ENCODE data around the gene PRKAG3. TPM values are rescaled to one million over a fixed set of nuclear protein-coding genes. Genes with fewer than 3 reads are reported as not detected.

Gene PRKAG3
- total and polyA plus RNA-seq, 2 experiments from 2014 or later, result not detected

DNA sequence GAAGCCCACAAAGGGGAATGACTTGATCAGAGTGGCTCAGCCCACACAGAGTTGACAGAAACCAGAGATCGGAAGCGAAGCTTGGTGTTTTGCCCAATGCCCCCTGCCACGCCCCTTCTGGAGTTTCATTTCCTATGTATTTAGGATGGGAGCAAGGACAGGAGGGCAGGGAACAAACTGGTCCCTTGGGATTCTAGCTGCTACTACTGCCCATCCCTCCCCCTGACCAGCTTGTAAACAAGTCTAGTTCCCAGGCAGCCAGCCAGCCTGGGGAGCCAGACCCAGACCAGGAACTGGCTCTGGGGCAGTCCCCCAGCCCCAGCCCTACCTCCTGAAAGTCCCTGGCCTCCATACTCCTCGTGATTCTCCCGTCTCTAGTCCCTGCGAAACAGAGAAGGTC lies 36.3 kb upstream of the PRKAG3 start:
- H3K27me3 Mint-ChIP-seq (ENCODE audit: insufficient read depth, low read depth, poor library complexity), result peaks cover 97% of the 10 kb centered on the region
- no peaks in the 10 kb centered on the region; the same call in 2 of the 3 replicates for H3K36me3 Mint-ChIP-seq (ENCODE audit: low read depth)
- no peak overlapping the region for H3K27ac ChIP-seq (ENCODE audit: low read depth)
- H3K36me3 ChIP-seq (ENCODE audit: insufficient read depth), result no peaks in the 10 kb centered on the region
- H3K4me3 ChIP-seq, result no peak overlapping the region
- no peaks in the 10 kb centered on the region for H3K79me2 ChIP-seq (replicated peaks; ENCODE audit: insufficient read depth)
- H3K9me2 ChIP-seq (ENCODE audit: insufficient read depth), result no peaks in the 10 kb centered on the region
- H3K4me3 Mint-ChIP-seq, result no peak overlapping the region
- DNase-seq (ENCODE audit: low spot score), result no peak
- no peak for ATAC-seq
- TF ChIP-seq, protein P1, sequence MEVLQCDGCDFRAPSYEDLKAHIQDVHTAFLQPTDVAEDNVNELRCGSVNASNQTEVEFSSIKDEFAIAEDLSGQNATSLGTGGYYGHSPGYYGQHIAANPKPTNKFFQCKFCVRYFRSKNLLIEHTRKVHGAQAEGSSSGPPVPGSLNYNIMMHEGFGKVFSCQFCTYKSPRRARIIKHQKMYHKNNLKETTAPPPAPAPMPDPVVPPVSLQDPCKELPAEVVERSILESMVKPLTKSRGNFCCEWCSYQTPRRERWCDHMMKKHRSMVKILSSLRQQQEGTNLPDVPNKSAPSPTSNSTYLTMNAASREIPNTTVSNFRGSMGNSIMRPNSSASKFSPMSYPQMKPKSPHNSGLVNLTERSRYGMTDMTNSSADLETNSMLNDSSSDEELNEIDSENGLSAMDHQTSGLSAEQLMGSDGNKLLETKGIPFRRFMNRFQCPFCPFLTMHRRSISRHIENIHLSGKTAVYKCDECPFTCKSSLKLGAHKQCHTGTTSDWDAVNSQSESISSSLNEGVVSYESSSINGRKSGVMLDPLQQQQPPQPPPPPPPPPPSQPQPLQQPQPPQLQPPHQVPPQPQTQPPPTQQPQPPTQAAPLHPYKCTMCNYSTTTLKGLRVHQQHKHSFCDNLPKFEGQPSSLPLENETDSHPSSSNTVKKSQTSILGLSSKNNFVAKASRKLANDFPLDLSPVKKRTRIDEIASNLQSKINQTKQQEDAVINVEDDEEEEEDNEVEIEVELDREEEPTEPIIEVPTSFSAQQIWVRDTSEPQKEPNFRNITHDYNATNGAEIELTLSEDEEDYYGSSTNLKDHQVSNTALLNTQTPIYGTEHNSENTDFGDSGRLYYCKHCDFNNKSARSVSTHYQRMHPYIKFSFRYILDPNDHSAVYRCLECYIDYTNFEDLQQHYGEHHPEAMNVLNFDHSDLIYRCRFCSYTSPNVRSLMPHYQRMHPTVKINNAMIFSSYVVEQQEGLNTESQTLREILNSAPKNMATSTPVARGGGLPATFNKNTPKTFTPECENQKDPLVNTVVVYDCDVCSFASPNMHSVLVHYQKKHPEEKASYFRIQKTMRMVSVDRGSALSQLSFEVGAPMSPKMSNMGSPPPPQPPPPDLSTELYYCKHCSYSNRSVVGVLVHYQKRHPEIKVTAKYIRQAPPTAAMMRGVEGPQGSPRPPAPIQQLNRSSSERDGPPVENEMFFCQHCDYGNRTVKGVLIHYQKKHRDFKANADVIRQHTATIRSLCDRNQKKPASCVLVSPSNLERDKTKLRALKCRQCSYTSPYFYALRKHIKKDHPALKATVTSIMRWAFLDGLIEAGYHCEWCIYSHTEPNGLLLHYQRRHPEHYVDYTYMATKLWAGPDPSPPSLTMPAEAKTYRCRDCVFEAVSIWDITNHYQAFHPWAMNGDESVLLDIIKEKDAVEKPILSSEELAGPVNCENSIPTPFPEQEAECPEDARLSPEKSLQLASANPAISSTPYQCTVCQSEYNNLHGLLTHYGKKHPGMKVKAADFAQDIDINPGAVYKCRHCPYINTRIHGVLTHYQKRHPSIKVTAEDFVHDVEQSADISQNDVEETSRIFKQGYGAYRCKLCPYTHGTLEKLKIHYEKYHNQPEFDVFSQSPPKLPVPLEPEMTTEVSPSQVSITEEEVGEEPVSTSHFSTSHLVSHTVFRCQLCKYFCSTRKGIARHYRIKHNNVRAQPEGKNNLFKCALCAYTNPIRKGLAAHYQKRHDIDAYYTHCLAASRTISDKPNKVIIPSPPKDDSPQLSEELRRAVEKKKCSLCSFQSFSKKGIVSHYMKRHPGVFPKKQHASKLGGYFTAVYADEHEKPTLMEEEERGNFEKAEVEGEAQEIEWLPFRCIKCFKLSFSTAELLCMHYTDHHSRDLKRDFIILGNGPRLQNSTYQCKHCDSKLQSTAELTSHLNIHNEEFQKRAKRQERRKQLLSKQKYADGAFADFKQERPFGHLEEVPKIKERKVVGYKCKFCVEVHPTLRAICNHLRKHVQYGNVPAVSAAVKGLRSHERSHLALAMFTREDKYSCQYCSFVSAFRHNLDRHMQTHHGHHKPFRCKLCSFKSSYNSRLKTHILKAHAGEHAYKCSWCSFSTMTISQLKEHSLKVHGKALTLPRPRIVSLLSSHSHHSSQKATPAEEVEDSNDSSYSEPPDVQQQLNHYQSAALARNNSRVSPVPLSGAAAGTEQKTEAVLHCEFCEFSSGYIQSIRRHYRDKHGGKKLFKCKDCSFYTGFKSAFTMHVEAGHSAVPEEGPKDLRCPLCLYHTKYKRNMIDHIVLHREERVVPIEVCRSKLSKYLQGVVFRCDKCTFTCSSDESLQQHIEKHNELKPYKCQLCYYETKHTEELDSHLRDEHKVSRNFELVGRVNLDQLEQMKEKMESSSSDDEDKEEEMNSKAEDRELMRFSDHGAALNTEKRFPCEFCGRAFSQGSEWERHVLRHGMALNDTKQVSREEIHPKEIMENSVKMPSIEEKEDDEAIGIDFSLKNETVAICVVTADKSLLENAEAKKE (CRISPR knock-in tag; IDR thresholded peaks at IDR 0.05), result no peak
- no peak for TF ChIP-seq ZNF331 (CRISPR knock-in tag; IDR thresholded peaks at IDR 0.05; ENCODE audit: low read depth)
- H3K4me1 Mint-ChIP-seq, result peaks cover 15% of the 10 kb centered on the region
- no peaks in the 10 kb centered on the region; the same call in none of the 2 replicates for H4K20me1 ChIP-seq (replicated peaks; ENCODE audit: insufficient read depth)
- H2AFZ ChIP-seq, result no peak overlapping the region
- no peak overlapping the region for H3K27ac Mint-ChIP-seq
- H3K4me1 ChIP-seq (ENCODE audit: insufficient read depth), result peaks cover 5% of the 10 kb centered on the region; the same call in 1 of the 2 replicates
- H3K9me3 Mint-ChIP-seq, result peaks cover 6% of the 10 kb centered on the region; the same call in 2 of the 3 replicates
- no peaks in the 10 kb centered on the region for H3F3A ChIP-seq (replicated peaks; ENCODE audit: low read depth)
- H3K4me2 ChIP-seq, result no peak overlapping the region
- H3K27me3 ChIP-seq (ENCODE audit: insufficient read depth), result peaks cover 99% of the 10 kb centered on the region

DNA sequence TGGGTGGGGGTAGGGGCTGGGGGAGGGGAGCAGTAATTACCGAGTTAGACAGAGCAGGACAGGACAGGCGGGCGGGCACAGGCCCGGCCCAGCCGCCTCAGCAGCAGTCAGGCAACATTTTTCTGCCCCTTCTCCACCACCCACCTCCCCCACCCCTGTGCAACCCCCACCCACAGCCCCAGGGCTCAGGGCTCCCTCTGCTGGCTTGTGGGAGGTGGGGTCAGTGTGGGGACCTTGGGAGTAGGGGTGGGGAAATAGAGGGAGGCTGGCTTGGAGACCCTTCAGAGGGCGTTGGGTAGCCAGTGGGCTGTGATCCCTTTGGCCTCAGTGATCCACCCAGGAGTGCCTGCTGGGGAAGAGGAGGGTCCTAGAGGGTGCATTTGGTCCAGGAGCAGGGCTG lies 34.4 kb upstream of the PRKAG3 start:
- Histone ChIP-seq H3K9me2 (ENCODE audit: insufficient read depth) (no peaks in the 10 kb centered on the region), H3K79me2 (replicated peaks; ENCODE audit: insufficient read depth) (no peaks in the 10 kb centered on the region), H2AFZ (no peak overlapping the region), H3K27me3 (ENCODE audit: insufficient read depth) (peaks cover 99% of the 10 kb centered on the region), H3K4me1 (ENCODE audit: insufficient read depth) (peaks cover 8% of the 10 kb centered on the region), H4K20me1 (replicated peaks; ENCODE audit: insufficient read depth) (no peaks in the 10 kb centered on the region), H3K4me3 (no peak overlapping the region), H3K27ac (ENCODE audit: low read depth) (no peak overlapping the region), H3F3A (replicated peaks; ENCODE audit: low read depth) (0 out of 2 replicates have a peak, but pooled peaks cover 6% of the 10 kb centered on the region), H3K4me2 (no peak overlapping the region), H3K36me3 (ENCODE audit: insufficient read depth) (no peaks in the 10 kb centered on the region)
- no peaks in the 10 kb centered on the region; the same call in 2 of the 3 replicates for H3K9me3 Mint-ChIP-seq
- peaks cover 97% of the 10 kb centered on the region for H3K27me3 Mint-ChIP-seq (ENCODE audit: insufficient read depth, low read depth, poor library complexity)
- ATAC-seq, result peak; percentile 50
- no peak for DNase-seq (ENCODE audit: low spot score)
- H3K4me3 Mint-ChIP-seq, result no peak overlapping the region
- TF ChIP-seq, protein P2, sequence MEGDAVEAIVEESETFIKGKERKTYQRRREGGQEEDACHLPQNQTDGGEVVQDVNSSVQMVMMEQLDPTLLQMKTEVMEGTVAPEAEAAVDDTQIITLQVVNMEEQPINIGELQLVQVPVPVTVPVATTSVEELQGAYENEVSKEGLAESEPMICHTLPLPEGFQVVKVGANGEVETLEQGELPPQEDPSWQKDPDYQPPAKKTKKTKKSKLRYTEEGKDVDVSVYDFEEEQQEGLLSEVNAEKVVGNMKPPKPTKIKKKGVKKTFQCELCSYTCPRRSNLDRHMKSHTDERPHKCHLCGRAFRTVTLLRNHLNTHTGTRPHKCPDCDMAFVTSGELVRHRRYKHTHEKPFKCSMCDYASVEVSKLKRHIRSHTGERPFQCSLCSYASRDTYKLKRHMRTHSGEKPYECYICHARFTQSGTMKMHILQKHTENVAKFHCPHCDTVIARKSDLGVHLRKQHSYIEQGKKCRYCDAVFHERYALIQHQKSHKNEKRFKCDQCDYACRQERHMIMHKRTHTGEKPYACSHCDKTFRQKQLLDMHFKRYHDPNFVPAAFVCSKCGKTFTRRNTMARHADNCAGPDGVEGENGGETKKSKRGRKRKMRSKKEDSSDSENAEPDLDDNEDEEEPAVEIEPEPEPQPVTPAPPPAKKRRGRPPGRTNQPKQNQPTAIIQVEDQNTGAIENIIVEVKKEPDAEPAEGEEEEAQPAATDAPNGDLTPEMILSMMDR (conservative IDR thresholded peaks at IDR 0.05; ENCODE audit: low read depth in 2 of 2), result peak; percentile 9 to 44; a peak in 2 of 4 replicates
- TF ChIP-seq JUNB (IDR thresholded peaks at IDR 0.05; ENCODE audit: unreplicated experiment), result no peak
- H3K36me3 Mint-ChIP-seq (ENCODE audit: low read depth), result no peaks in the 10 kb centered on the region; the same call in 2 of the 3 replicates
- peaks cover 12% of the 10 kb centered on the region for H3K4me1 Mint-ChIP-seq
- no peak overlapping the region for H3K27ac Mint-ChIP-seq
